Measurements from ENCODE around the gene URI1.

GRCh38 chr19:30022659-30023058 is 80.6 kb downstream of the URI1 start:
- no peak for TF ChIP-seq CTCF (IDR thresholded peaks at IDR 0.05)
- TF ChIP-seq POLR2A (IDR thresholded peaks at IDR 0.05), result no peak
